GM12875 (cell line): ENCODE results near the gene PEA15.

Source experiments
- H3K4me3 ChIP-seq: one replicate; pipeline ENCODE4 v1.5.1; 2011; ENCODE audit warnings: low read depth, low read length, control low read depth
- TF ChIP-seq, protein P1 (sequence below): IDR thresholded peaks from 2 replicates; pipeline ENCODE4 v1.5.1; 2011; ENCODE audit warnings: low read depth, mild to moderate bottlenecking, control low read depth, inconsistent platforms, low read length, moderate library complexity, borderline replicate concordance; ENCODE audit not compliant: insufficient read depth

Gene PEA15

GRCh38 chr1:160260406-160261382 is 55.5 kb downstream of the PEA15 start:
- peak overlapping the region; percentile 26 for H3K4me3 ChIP-seq
- TF ChIP-seq, protein P1, sequence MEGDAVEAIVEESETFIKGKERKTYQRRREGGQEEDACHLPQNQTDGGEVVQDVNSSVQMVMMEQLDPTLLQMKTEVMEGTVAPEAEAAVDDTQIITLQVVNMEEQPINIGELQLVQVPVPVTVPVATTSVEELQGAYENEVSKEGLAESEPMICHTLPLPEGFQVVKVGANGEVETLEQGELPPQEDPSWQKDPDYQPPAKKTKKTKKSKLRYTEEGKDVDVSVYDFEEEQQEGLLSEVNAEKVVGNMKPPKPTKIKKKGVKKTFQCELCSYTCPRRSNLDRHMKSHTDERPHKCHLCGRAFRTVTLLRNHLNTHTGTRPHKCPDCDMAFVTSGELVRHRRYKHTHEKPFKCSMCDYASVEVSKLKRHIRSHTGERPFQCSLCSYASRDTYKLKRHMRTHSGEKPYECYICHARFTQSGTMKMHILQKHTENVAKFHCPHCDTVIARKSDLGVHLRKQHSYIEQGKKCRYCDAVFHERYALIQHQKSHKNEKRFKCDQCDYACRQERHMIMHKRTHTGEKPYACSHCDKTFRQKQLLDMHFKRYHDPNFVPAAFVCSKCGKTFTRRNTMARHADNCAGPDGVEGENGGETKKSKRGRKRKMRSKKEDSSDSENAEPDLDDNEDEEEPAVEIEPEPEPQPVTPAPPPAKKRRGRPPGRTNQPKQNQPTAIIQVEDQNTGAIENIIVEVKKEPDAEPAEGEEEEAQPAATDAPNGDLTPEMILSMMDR, result no peak

GRCh38 chr1:160261556-160261892 is 56.3 kb downstream of the PEA15 start:
- H3K4me3 ChIP-seq, result peak overlapping the region; percentile 99
- TF ChIP-seq, protein P1, result no peak

DNA sequence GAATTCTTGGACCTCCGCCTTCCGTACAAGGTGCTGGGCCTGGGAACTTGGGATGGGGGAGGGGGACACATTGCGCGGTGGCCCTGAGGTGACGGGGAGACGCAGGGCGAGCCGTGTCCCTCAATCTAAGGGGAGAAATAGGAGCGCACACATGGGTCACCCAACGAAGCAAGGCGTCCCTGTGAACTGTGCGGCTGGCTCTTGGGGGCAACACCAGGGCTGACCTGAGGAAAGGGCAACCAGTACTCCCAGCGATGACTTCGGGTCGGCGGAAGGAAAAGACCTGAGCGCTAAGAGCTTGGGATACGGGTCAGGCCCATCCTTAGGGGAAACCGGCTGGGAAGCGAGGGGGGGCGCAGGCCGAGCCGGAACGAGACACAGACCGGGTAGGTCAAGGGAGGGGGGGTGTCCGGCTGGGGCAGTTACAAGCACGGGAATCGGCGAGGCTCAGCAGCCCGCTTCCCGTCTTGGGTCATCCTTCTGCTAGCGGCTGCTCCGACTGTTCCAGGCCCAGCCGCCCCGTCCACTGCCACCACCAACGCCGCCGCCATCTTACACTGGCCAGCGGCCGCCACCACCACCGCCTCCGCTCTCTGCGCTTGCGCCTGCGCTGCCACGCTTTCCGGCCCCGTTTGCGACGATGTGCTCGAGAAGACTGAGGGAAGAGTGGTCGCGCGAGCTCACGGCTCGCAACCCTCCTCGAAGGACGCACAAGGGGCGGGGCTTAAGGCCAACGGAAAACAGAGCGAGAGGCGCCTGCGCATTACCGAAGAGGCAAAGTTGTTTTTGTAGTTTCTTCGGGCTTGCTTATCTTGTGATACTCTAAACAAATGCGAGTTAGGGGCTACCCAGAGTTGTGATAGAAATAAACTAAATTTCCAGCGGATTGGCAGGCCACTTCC is 57.0 kb downstream of the PEA15 start, which contains the start of gene DCAF8:
TSS of gene DCAF8 (minus strand) at position 657 of the 902 bp plus-strand sequence. CDS start 18,541 bp downstream, outside the sequence.
- TF ChIP-seq, protein P1, result no peak

GRCh38 chr1:160264795-160265307 is 59.7 kb downstream of the PEA15 start:
- TF ChIP-seq, protein P1, result no peak

More for the DNA sequence above, 57.0 kb downstream of the PEA15 start, which contains the start of gene DCAF8:
- peak within 1 kb of the TSS; percentile 99 for H3K4me3 ChIP-seq

More at GRCh38 chr1:160264795-160265307, 59.7 kb downstream of the PEA15 start:
- H3K4me3 ChIP-seq, result no peak overlapping the region
